Cardiac muscle cell (in vitro differentiated cells and primary cell): ENCODE results near the gene KRT72. TPM values are rescaled to one million over a fixed set of nuclear protein-coding genes. Genes with fewer than 3 reads are reported as not detected.

Experiments
- DNase-seq, 2 donors: peaks; one replicate each; pipeline versions ENCODE4 v3.0.0 to v3.0.0-alpha.2; 2010 to 2017; ENCODE audit warnings: low read depth in 1 of 2, low spot score in 1 of 2
- H3K27ac ChIP-seq: fragments of 200-600 bp; sonication (generic); 2 replicates; pipeline ENCODE4 v1.5.1; 2016
- H3K27me3 ChIP-seq: fragments of 200-600 bp; sonication (generic); 2 replicates; pipeline ENCODE4 v1.6.0; 2016; ENCODE audit warnings: control low read depth
- H3K36me3 ChIP-seq: fragments of 200-600 bp; sonication (generic); 2 replicates; pipeline ENCODE4 v1.5.1; 2016; ENCODE audit warnings: control low read depth
- H3K4me1 ChIP-seq: fragments of 200-600 bp; sonication (generic); 2 replicates; pipeline ENCODE4 v1.8.1; 2017; ENCODE audit warnings: low read depth, mild to moderate bottlenecking, mixed run types
- H3K4me3 ChIP-seq: fragments of 200-600 bp; sonication (generic); 2 replicates; pipeline ENCODE4 v1.5.1; 2016; ENCODE audit warnings: mild to moderate bottlenecking
- H3K9me3 ChIP-seq: fragments of 200-600 bp; sonication (generic); 2 replicates; pipeline ENCODE4 v1.5.1; 2017; ENCODE audit warnings: low read depth, mild to moderate bottlenecking, control low read depth
- polyA plus RNA-seq: library from polyadenylated mRNA; unstranded; fragments of >200 nt; fragmentation: Nextera tagmentation; extraction: Ambion mirVana; gene quantifications from 2 replicates; pipeline ENCODE4 v1.2.1, GENCODE V29; 2016
- total RNA-seq: library from RNA; depleted of rRNA; stranded (reverse); fragments of >200 nt; gene quantifications from 2 replicates; pipeline ENCODE4 v1.2.3, GENCODE V29; 2016
- TF ChIP-seq, protein P1 (sequence below): IDR thresholded peaks from 2 replicates; pipeline ENCODE4 v1.5.1; 2012; ENCODE audit warnings: low read depth, mild to moderate bottlenecking, low read length

KRT72 gene
- total and polyA plus RNA-seq, 2 experiments from 2014 or later = not detected

DNA sequence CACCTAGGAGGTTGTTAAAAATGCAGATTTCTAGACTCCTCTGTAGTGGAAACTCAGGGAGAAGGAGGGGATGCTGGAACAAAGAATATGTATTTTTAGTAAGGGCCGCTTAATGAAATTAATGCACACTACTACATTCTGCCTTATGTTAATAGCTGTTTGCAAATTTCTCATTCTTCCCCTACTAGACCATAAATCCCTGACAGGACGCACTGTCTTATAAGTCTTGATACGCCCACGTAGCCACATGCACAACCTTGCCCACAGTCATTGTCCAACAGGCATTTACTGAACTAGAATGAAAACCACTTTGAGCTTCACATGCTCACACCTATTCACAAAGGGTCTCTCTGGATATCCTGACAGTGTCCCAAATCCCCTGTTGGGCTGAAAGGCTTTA is 40.2 kb upstream of the KRT72 start:
- no peaks in the 10 kb centered on the region for H3K9me3 ChIP-seq
- H3K27me3 ChIP-seq = peaks cover 23% of the 10 kb centered on the region
- TF ChIP-seq, protein P1, sequence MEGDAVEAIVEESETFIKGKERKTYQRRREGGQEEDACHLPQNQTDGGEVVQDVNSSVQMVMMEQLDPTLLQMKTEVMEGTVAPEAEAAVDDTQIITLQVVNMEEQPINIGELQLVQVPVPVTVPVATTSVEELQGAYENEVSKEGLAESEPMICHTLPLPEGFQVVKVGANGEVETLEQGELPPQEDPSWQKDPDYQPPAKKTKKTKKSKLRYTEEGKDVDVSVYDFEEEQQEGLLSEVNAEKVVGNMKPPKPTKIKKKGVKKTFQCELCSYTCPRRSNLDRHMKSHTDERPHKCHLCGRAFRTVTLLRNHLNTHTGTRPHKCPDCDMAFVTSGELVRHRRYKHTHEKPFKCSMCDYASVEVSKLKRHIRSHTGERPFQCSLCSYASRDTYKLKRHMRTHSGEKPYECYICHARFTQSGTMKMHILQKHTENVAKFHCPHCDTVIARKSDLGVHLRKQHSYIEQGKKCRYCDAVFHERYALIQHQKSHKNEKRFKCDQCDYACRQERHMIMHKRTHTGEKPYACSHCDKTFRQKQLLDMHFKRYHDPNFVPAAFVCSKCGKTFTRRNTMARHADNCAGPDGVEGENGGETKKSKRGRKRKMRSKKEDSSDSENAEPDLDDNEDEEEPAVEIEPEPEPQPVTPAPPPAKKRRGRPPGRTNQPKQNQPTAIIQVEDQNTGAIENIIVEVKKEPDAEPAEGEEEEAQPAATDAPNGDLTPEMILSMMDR = no peak
- no peaks in the 10 kb centered on the region for H3K36me3 ChIP-seq
- H3K27ac ChIP-seq = no peak overlapping the region
- DNase-seq = no peak
- H3K4me1 ChIP-seq = peaks cover 7% of the 10 kb centered on the region
- H3K4me3 ChIP-seq = no peak overlapping the region

DNA sequence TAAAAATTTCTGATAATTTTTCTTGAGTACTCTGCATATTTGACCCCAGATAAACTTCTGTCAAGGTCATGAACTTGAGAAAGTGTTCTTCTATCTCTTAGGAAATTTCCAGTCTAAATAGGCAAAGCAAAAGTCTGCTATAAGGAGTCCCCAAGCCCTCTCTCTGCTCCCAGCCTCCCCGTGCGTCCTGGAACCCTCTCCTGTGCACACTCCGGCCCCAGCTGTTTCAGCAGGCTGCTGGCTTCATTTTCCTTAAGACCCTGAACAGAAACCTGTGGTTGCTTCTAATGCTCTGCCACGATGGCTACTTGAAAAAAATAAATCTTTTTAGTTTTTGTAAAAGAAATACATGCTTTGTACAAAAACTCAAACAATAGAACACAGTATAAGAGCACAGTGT is 36.0 kb upstream of the KRT72 start:
- Histone ChIP-seq H3K4me3 (no peak overlapping the region), H3K27ac (no peak overlapping the region), H3K36me3 (no peaks in the 10 kb centered on the region), H3K4me1 (peaks cover 7% of the 10 kb centered on the region), H3K27me3 (peaks cover 20% of the 10 kb centered on the region), H3K9me3 (no peaks in the 10 kb centered on the region)
- TF ChIP-seq, protein P1 = no peak
- no peak for DNase-seq

DNA sequence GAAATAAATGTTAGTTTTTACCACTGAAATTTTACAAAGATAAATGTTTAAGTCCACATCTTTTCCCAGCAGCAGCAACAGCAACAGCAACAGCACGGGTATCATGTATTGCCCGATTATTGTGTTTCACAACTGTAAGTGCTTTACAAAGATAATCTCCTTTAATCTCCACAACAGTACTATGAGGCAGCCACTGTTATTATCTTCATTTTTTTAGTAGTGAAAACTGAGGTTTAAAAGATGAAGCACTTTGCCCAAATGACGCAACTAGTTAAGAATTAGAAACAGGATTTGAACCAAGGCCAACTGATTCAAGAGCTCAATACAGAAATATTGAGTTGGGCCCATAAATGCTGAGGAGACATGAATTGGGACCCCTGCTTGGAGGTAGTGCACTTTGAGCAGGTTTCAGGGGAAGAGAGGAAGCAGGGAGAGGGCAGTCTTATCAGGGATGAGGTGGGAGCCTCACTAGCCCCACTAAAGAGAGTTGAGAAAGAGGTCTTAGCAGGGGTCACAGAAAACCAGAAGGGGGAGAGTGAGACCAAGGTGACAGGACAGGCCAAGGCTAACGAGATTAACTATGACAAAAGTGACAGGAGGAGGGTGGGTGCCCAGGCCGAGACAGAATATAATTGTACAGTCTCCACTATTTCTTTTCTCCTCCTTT is 35.5 kb upstream of the KRT72 start:
- Histone ChIP-seq H3K4me3 (no peak overlapping the region), H3K27me3 (peaks cover 18% of the 10 kb centered on the region), H3K9me3 (no peaks in the 10 kb centered on the region), H3K27ac (no peak overlapping the region), H3K4me1 (peaks cover 7% of the 10 kb centered on the region), H3K36me3 (no peaks in the 10 kb centered on the region)
- no peak for DNase-seq
- TF ChIP-seq, protein P1 = no peak

DNA sequence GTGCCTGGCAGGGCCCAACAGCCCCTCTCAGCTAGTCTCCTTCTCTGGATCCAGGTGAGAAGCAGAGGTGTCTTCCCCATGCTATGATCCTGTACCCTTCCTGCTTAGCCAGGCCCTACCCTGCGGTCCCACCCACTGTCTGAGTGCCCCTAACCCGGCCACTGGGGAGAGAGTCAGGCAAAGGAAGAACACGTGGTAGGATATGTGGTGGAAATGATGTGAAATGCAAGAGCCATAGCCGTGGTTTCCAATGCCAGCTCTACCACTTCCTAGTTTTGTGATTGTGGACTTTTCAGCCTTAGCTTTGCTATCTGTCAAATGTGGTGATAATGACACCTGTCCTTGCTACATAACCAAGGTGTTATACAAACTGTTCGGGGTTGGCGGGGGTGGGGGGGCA is 34.9 kb upstream of the KRT72 start:
- Histone ChIP-seq H3K36me3 (no peaks in the 10 kb centered on the region), H3K9me3 (no peaks in the 10 kb centered on the region), H3K27ac (no peak overlapping the region), H3K27me3 (peaks cover 13% of the 10 kb centered on the region), H3K4me3 (no peak overlapping the region), H3K4me1 (peaks cover 7% of the 10 kb centered on the region)
- DNase-seq = no peak
- TF ChIP-seq, protein P1 = no peak

DNA sequence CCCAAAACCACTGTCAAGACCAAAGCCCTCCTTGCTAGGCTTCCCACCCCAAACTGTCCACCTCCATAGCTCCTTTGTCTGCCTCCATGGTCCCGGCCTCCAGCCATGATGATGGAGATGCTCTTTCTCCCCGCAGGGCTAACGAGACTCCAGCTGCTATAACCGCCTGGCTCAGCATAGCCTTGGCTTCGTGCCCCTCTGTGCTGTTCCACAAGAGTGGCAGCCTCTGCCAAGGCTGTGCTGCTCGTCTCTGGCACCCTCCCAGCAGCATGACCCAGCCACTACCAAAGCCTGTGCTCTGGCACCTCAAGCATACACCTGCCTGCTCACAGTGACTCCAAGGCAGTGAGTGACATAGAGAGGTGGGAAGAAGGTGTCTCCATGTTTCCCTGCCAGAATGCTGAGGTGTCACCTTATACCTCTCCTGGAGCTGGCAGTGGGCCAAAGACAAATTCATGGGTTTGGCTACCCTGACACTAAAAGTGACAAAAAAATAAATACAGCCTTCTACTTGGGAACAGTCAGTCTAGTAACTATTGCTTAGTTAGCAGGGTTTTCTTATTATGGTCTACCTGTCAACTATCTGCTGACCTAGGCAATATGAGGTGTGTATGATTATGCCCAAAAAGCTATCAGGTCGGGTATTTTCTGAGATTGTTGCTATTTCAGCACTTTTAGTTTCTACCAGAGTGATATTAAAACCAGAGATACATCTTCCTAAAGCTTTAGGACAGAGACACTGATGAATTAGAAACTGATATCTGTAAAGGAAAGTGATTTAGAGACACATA is 33.2 kb upstream of the KRT72 start:
- no peak overlapping the region for H3K27ac ChIP-seq
- peaks cover 10% of the 10 kb centered on the region for H3K27me3 ChIP-seq
- H3K4me3 ChIP-seq = no peak overlapping the region
- no peaks in the 10 kb centered on the region for H3K36me3 ChIP-seq
- peaks cover 7% of the 10 kb centered on the region for H3K4me1 ChIP-seq
- no peaks in the 10 kb centered on the region for H3K9me3 ChIP-seq
- TF ChIP-seq, protein P1 = no peak
- no peak for DNase-seq
